GM18511 (cell line): ENCODE results near the gene SECTM1.

Source experiments
- ATAC-seq: cut with Tn5 transposase; IDR thresholded peaks from one replicate; pipeline ENCODE4 v1.9.1; 2021; ENCODE audit warnings: mild to moderate bottlenecking, moderate library complexity; ENCODE audit not compliant: unreplicated experiment

The SECTM1 gene

DNA sequence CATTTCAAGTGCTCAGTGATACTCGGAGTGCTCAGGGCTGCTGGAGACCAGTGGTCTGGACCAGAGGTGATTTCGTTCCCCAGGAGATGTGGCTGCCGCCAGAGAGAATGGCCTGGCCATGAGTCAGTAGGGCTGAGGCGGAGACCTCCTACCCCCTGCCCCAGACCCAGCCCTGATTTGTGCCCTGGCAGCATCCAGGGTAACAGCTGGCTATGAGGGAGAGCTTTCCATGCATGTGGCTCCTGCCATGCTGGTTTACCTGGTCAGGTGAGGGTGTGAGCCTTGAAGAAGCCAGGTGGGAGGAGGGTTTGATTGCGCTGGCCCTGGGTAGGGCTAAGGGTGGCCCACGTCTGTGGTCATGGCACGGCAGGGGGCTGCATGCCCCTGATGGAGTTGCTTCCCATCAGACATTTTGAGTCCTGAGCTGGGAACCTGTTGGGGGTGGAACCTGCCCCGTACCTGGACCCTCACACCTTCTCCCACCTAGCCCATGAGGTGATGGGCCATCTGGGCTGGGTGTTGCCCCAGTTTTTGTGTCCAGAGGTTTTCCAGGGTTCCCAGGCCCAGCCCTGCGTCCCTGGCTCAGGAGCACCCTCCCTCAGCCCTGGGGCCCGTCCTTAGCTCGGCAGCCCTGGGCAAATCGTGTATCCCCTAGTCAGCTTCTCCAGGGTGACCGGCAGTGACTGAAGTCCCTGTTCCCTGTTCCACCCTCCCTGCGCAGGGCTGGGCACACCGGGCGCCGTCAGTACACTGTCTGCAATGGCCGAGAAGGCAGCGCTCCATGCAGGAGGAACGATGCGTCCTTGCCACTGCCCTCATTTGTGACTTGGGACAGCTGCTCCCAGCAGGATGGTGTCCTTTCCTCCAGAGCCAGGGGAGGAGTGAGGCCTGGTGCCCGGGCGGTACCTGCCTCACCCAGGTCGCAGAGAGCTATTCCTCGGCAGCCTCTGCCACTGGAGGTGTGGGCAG, 51.0 kb downstream of the SECTM1 start:
- no peak for ATAC-seq

DNA sequence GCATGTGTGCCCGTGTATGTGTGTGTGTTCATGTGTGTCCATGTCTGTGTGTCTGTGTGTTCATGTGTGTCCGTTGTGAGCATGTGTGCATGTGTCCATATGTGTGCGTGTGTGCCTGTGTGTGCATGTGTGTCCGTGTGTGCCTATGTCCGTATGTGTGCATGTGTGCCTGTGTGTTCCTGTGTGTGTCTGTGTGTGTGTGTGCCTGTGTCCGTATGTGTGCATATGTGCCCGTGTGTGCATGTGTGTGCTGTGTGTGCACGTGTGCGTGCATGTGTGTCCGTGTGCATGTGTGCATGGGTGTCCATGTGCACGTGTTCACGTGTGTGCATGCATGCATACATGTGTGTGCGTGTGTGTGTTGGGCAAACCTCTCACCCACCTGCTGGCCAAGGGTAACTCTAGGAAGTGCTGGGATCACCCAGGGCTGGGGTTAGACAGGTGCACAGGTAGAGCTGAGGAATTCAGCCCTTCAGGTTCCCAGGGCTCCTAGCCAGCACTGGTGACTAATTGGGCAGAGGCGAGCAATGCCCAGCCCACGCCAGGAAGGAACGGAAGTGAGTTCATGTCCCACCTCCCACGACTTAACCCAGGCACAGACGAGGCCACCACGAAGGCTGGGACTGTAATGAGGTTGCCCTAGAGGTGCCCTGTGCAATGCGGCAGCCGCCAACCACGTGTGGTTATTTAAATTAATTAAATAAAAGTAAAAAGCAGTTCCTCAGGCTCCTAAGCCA, 51.9 kb downstream of the SECTM1 start:
- no peak for ATAC-seq

DNA sequence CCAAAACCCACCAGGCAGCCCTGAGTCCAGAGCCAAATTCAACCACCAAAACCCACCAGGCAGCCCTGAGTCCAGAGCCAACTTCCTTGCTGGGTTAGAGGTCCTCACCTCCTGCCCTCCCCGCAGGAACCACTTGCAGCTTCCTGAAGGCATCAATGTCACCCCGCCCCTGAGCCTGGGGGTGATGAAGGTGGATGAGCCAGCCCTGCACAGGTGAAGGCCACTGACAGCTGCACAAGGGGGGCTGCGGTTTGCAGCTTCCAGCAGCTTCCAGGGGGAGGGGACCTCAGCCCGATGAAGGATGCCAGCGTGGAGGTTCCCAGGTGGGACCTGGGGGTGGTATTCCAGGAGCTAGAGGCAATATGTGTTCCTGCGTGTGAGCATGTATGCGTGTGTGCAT, 52.5 kb downstream of the SECTM1 start:
- no peak for ATAC-seq

DNA sequence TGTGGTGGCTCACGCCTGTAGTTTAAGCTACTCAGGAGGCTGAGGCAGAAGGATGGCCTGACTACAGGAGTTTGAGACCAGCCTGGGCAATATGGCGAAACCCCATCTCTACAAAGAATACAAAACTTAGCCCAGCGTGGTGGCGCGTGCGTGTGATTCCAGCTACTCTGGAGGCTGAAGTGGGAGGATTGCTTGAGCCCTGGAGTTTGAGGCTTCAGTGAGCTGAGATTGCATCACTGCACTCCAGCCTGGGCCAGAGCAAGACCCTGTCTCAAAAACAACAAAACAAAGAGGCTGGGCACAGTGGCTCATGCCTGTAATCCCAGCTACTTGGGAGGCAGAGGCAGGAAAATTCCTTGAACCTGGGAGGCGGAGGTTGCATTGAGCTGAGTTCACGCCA, 53.0 kb downstream of the SECTM1 start:
- no peak for ATAC-seq

DNA sequence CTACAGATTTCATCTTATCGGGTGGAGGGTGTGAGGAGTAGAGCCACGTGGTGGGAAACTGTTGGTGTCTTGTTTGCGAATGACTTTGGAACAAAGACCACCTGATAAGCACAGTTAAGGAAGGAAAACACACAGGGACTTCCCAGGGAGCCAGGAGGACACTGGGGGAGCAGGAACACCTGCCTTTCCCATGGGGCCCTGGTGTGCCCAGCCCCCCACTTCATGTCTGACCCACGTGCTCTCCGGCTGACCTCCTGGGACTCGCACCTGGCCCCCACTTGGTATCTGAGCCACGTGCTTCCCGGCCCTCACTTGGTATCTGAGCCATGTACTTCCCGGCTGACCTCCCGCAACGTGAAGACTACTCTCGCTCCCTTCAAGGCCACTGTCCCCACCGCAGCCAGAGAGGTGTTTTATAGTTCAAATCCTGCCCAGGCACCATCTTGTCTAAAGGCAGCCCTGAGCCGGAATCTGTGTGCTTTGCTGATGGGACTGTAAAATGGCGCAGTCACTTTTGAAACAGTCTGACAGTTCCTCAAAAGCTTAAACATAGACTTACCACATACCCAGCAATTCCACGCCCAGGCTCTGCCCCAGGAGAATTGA, 54.7 kb downstream of the SECTM1 start:
- ATAC-seq = no peak

DNA sequence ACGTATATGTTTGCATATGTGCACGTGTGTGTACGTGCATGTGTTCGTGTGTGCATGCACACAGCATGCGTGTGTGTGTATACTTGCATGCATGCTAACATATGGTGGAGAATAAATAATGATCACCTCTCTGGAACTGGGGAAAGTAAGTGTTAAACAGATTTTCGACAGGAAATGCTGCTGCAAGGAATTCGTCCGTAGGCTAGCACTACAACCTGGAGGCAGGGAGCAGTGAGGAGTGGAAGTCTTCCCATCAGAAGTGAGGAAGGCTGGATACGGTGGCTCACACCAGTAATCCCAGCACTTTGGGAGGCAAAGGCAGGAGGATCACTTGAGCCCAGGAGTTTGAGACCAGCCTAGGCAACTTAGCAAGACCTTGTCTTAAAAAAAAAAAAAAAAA, 55.3 kb downstream of the SECTM1 start:
- no peak for ATAC-seq

DNA sequence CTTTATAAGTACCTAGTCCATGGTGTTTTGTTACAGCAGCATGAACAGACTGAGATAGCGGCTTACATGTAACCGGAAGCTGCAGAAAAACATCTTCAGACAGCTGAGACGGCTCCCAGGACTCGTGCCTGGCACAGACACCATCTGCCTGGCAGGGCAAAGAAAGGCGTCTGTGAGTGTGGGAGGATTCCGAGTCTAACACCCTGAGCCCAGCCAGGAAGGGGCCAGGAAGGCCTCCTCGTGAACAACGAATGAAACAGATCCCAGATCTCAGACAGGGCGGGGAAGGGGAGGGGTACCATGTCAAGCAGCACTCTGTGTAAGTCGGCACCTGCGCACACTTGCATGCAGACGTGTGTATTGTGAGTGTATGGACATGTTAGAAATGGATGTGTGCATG, 55.7 kb downstream of the SECTM1 start:
- ATAC-seq = no peak

DNA sequence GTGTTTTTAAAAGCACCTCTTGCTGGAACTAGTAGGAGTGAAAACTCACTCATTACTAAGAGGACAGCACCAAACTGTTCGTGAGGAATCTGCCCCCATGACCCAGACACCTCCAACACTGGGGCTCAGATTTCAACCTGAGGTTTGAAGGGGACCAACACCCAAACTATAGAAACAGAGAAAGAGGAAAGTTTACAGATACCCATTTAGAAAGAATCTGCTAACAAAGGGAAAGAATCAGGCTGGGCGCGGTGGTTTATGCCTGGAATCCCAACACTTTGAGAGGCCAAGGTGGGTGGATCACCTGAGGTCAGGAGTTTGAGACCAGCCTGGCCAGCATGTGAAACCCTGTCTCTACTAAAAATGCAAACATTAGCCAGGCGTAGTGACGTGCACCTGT, 56.6 kb downstream of the SECTM1 start:
- ATAC-seq = no peak

DNA sequence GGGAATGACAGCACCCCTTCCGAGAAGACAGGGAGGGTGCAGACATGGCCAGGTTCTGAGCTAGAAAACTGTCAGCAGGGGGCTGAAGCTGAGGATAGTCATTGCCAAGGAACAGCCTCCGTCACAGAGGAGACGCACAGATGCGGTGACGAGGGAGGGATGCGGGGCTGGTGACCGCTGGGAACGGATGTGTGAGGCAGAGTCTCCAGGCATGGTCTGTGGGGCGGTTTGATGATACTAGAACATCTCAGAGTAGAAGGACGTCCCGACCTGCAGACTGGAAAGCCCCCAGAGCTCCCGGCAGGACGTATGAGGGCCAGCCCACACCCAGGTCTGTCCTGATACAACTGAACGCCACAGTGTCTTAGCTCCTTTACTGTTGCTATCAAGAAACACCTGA, 58.2 kb downstream of the SECTM1 start:
- ATAC-seq = no peak

DNA sequence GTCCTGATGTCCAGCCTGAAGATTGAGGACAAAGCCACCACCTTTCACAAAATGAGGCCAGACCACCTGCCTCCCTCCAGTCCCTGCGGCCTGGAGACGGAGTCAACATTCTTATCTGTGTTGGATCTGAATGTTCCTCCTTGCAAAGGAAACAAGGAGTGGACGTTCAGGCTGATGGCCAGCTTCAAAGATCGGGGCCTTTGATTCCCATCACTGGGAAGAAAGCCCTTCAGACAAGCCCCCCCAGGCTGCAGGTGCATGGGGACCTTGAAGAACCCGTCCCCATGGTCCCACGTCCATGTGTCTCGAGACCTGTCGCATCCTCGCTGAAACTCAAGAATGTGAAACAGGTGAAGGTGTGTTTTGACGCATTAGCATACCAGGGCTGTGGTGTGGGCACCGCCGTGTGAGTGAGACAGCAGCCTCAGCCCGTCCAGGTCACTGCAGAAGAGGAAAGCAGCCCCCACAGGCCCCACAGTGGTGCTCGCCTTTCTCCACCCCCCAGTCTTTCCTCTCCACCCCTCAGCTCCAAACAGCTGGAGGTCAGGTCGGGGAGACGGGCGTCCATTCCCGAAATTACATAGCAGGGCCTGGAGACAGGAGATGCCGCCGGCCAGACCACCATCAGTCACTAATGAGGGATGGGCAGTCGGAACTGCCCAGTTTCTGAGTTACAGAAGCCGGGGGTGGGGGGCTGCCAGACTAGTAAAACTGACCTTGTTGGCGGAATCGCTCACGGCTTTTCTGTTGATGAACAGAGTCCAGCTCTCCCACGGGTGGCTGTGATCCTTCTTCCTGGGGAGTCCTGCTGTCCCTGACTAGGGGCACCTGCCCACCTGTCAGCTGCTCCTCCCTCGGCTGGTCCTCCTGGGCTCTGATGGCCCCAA, 59.2 kb downstream of the SECTM1 start:
- ATAC-seq = no peak

DNA sequence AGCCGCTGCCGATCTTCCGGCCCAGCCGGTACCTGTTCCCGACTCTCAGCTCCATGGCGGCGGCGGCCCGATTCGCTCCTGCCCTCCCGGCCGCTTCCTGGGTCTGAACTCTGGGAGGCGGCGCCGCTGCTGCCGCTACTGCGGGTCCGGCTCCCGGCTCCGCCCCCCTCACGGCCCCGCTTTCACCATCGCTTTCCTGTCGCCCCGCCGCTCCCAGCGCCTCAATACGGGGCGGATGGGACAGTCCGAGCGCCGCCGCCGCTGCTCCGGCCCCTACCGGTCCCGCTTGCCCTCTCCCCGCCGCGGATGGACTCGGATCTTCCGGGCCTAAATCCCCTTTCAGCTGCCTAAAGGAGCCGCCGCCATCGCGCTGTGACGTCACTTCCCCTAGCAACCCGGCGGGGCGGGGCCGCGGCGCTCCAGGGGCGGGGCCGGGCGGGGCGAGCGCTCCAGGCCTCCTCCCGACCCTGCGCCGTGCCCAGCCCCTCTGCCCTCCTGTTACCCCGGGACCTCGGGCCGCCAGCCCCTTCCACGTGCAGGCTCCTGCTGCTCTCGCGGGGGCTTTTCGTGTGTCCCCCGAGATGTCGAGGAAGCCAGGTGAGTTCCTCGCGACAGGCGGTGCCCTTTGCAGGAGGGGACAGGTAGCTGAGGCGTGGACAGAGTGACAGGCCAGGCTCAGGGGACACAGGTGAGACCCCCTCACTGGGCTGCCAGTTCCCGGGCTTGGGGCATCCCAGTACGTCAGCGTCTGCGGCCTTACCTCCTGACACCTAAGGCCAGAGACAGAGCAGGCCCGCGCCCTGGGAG, 60.0 kb downstream of the SECTM1 start, which contains the start of gene CSNK1D:
Gene CSNK1D (minus strand): TSS at position 374 of the 807 bp plus-strand sequence. CDS start 319 bp downstream, at position 55.
- ATAC-seq = peak; percentile 86

DNA sequence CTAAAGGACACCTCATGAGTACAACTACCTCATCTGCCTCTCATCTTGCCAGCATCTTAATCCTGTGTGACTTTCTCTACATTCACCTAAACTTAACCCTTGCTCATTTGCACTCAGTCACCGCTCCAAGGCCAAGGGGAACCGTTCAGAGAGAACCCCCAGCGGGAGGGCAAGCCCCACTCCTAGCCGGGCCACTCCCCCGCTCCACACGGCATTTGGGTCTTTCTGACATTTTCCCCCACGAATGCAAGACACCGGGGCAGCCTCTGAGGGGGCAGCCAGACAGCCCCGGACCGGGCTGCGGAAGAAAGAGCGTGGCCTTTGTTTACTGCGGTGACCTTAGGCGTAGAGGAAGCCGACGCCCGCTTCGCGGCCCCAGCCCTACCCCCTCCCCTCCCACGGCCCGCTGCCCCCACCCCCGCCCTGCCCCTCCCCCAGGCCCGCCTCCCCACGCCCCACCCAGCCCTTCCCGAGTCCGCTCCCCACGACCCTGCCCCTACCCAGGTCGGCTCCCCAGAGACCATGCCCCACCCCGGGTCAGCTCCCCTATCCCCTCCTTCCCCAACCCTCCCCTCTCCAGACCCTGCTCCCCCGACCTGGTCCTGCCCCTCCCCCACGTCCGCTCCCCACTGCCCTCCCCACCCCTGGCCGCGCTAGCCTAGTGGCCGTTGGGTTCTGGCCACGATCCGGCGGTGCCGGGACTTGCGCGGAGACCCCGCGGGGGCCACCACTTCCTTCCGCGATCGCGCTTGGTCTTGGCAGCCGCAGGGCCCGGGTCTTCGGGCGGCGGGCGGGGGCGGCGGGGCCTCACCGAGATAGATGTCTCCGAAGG, 60.9 kb downstream of the SECTM1 start:
- peak; percentile 10 for ATAC-seq

DNA sequence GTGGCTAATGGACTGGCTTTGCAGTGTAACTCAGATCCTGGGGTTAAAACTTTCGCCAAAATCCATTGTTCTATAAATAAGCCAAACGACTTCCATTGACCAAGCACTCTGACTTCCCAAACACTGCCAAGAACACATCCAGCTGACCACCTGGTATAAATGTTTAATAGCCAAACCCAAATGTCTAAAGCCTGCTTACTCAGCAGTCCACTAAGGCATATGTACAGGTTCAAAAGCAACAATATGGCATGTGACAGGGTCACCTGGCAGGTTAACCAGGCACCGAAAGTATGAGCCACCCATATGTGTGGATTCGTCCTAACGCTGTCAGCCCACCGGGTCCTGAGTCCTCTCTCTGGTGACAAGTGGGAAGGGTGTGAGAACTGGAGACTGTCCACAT, 62.2 kb downstream of the SECTM1 start:
- no peak for ATAC-seq
